G401 (cell line): ENCODE measurements around the gene COL23A1. TPM values are rescaled to one million over a fixed set of nuclear protein-coding genes. Genes with fewer than 3 reads are reported as not detected.
"Not testable (repeated sequence)": the region's sequence is repeated elsewhere in the genome, so short reads cannot be mapped to it uniquely, and the experiment has no call there.

Experiments used
- DNase-seq: peaks from one replicate; pipeline ENCODE4 v3.0.0-alpha.2; 2015; ENCODE audit warnings: low spot score
- in situ Hi-C: cut with HindIII; loops from 2 replicates; pipeline ENCODE4 v1.10.0; 2016; ENCODE audit warnings: low sequenced_read_pairs, mixed read lengths
- total RNA-seq: library from RNA; depleted of rRNA; stranded (reverse); fragments of >200 nt; shearing (Covaris generic); gene quantifications from 2 replicates; pipeline ENCODE4 v1.2.3, GENCODE V29; 2014

Gene COL23A1
- total RNA-seq, 1 experiment from 2014 or later: not detected

GRCh38 chr5:178210073-178210535 lies 380.1 kb downstream of the COL23A1 start:
- no peak for DNase-seq
- in situ Hi-C loops: no loop called here

GRCh38 chr5:178209334-178210072 lies 380.7 kb downstream of the COL23A1 start:
- no peak for DNase-seq
- in situ Hi-C loops: no loop called here

- in situ Hi-C loops: no loop called here
Observed at GRCh38 chr5:178208540-178209227, 381.5 kb downstream of the COL23A1 start.

GRCh38 chr5:178207917-178208280 lies 382.3 kb downstream of the COL23A1 start:
- in situ Hi-C loops: no loop called here
- DNase-seq: no peak

More at GRCh38 chr5:178208540-178209227, 381.5 kb downstream of the COL23A1 start:
- no peak for DNase-seq

DNA sequence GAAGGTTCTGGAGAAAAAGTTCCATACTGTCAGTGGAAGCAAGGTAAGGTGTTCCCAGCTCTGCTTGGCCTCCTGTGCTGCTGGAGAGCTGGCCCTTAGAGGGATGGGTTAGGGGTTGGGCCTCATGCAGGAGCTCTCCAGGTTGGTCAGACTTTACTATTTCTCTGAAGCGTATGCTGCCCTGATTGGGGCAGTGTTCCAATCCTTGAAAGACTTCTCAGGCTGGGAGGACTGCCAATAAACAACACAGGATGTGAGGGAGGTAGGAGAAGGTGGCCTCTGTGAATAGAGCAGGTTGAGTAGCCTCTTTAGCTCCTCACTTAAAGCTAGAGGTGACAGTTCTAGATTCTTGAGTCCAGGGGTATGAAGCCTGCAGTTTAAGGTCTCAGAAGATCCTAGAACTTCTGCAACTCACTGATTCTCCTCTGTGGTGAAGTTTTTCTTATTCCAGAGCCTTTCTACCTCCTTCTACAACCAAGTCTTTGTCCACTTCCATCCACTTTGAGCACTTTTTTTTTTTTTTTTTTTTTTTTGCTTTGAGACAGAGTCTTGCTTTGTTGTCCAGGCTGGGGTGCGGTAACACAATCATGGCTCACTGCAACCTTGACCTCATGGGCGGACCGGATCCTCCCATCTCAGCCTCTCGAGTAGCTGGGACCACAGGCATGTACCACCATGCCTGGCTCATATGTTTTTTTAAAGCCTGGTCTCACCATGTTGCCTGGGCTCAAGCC lies 382.8 kb downstream of the COL23A1 start:
- in situ Hi-C loops: no loop called here
- DNase-seq: peak; percentile 82

- DNase-seq: no peak
- in situ Hi-C loops: no loop called here
Observed at GRCh38 chr5:178206166-178207101, 383.8 kb downstream of the COL23A1 start.

DNA sequence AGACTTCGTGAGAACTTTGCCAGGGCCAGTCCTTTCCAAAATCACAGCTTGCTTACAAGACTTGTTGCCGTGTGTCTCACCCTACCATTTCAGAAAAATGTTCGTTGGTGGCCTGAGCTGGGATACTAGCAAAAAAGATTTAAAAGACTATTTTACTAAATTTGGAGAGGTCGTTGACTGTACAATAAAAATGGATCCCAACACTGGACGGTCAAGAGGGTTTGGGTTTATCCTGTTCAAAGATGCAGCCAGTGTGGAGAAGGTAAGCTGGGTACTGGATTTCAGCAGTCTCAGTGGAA lies 384.5 kb downstream of the COL23A1 start:
- DNase-seq: no peak
- in situ Hi-C loops: no loop called here

GRCh38 chr5:178204935-178205748 lies 385.1 kb downstream of the COL23A1 start:
- in situ Hi-C loops: no loop called here

DNA sequence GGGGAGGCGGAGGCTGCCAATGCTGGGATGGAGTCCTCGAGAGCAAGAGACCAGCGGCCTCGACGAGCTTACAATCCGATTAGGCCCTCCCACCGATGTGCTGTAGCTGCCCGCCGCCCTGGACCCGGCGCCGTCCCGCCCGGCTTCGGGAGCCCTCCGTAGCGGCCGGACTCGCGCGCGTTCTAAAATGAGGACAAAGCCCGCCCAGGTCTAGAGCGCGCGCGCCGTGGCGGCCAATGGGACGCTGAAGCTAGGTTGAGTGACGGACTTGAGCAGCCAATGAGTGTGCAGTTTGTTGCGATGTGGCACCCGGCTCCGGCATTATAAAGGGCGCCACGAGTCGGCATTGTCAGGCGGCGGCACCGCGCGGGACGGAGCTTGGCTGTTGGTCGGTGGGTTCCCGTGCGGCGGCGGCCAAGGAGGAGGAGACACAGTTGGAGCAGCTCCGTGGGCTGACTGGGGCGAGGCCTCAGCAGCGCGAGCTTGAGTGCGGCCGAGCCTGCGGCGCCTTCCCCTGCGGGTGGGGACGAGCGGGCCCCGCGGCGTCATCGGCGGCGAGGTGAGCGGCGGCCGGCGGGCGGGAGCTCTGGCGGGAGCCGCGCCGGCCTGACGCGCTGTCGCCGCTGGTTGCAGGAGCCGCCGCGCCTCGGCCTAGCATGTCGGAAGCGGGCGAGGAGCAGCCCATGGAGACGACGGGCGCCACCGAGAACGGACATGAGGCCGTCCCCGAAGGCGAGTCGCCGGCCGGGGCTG lies 385.8 kb downstream of the COL23A1 start, which contains the start of gene HNRNPAB:
HNRNPAB (plus strand) TSS at position 352 of the 753 bp plus-strand sequence; CDS start at position 657, 305 bp downstream.
- DNase-seq: peak; percentile 95
- in situ Hi-C loops: no loop called here

More at GRCh38 chr5:178204935-178205748, 385.1 kb downstream of the COL23A1 start:
- DNase-seq: peak; percentile 40

GRCh38 chr5:178203670-178204181 lies 386.5 kb downstream of the COL23A1 start:
- in situ Hi-C loops: no loop called here
- DNase-seq: no peak

- no peak for DNase-seq
- in situ Hi-C loops: no loop called here
Observed at GRCh38 chr5:178202541-178202940, 387.7 kb downstream of the COL23A1 start.

DNA sequence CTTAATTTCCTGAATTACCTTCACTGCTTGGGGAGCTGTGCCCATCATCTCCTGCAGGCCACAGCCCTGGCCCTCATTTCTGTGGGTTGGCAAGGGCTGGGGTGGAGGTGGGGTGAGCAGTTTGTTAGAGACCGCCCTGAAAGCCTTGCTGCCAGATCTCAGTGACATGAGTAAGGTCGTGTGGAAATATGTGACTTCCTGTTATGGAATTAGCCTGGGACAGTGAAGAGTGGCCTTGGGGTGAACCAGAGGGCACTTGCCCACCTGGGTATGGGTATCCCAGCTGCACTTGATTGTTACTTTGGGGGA lies 388.3 kb downstream of the COL23A1 start:
- in situ Hi-C loops: no loop called here
- DNase-seq: no peak

GRCh38 chr5:178201221-178201926 lies 388.8 kb downstream of the COL23A1 start:
- in situ Hi-C loops: no loop called here
- no peak for DNase-seq

DNA sequence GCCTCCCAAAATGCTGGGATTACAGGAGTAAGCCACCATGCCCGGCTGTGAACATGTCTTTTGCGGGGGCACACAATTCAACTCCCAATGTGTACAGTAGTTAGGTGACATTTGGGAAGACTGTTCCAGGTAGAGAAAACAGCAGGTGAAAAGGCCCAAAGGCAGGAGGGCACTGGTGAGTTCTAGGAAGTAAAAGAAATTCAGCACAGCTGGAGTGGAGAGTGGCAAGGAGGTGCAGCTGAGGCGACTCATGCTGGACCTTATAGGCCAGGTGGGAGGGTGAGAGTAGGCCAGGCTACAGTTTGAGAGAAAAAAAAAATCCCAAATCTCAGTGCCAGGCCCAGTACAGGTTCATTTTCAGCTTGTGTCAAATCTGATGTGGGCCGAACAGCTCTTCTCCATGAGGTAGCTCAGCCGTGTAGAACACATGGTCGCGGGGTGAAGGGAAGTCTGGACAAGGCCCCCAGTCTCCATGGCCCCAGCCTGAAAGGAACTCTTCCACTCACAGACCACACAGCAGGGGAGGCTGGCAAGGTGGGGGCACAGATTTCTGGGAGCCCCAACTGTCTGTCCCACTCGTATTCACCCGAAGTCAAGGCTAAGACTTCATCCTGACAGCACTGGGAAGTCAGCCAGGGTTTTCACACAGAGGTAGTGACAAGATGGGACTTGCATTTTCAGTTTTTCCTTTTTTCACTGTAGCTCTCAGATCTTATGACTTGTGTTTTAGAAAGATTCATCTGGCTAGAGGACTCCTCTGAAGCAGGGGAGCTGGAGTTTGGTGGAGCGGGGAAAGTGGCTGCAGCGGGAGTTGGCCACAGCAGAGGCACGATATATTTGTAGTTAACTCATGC lies 390.4 kb downstream of the COL23A1 start:
- DNase-seq: no peak
- in situ Hi-C loops: no loop called here

GRCh38 chr5:178198706-178199105 lies 391.5 kb downstream of the COL23A1 start:
- in situ Hi-C loops: no loop called here
- no peak for DNase-seq

DNA sequence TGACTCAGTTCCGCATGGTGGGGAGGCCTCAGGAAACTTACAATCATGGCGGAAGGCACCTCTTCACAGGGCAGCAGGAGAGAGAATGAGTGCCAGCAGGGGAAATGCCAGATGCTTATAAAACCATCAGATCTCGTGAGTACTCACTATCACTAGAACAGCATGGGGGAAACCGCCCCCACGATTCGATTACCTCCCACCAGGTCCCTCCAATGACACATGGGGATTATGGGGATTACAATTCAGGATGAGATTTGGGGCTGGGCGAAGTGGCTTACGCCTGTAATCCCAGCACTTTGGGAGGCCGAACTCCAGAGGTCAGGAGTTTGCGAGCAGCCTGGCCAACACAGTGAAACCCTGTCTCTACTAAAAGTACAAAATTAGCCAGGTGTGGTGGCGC lies 392.0 kb downstream of the COL23A1 start:
- in situ Hi-C loops: not testable (repeated sequence)

More for the DNA sequence above, 392.0 kb downstream of the COL23A1 start:
- DNase-seq: not testable (repeated sequence)
